Cerebellar cortex (tissue), 1 donor: ENCODE results near the gene IGF2BP3.
"Not testable (repeated sequence)": the region's sequence is repeated elsewhere in the genome, so short reads cannot be mapped to it uniquely, and the experiment has no call there.

Experiments used
- DNase-seq: peaks from one replicate; pipeline ENCODE4 v3.0.0-alpha.2; 2015; ENCODE audit warnings: low spot score

Gene IGF2BP3

DNA sequence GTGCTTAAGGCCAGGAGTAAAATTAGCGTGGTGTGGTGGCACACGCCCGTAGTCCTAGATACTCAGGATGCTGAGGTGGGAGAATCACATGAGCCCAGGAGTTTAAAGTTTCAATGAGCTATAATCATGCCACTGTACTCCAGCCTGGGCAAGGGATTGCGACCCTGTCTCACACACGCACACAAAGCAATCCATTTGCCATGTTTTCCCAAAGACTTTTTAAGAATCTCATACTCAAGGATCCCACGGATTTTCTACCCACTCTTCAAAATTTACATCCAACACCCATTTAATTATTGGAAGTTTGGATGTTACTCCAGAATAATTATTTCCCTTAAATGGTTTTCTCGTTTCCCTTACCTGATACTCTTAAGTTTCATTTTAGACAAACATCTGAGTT, 47.9 kb downstream of the IGF2BP3 start:
- DNase-seq = no peak

DNA sequence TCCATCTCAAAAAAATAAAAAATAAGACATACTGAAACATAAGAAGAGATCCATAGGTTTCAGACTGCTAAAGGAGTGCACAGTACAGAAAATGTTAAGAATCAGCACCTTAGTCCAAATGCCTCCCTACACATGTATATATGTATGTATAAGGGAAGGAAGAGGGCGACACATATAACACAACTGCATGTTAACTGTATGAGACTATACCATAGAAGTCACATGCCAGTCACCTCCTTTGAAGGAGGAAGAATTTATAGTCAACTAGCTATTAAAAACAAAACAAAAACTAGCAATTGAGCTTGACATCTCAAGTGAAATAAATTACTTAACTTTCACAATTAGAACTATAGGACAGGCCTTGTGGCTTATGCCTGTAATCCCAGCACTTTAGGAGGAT, 50.4 kb downstream of the IGF2BP3 start:
- DNase-seq = no peak

GRCh38 chr7:23419160-23419559, 51.1 kb downstream of the IGF2BP3 start:
- DNase-seq = no peak

DNA sequence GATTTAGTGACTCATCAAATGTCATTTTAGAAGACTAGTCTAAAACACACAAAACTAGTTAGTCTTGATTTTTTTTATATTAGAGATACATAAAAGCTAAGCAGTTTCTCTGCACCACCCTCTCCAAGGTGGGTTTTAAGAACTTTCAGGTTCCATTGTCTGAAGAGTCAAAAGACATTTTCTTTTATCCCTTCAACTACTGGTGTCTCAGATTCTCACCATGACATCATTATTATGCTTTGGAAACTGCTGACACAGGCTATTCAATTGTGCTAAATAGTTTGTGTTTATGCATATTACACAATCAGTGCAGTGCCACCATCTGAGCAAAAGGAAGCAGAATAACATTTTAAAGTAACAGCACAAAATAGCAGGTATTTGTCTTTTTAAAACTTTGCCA, 52.2 kb downstream of the IGF2BP3 start:
- DNase-seq = no peak

DNA sequence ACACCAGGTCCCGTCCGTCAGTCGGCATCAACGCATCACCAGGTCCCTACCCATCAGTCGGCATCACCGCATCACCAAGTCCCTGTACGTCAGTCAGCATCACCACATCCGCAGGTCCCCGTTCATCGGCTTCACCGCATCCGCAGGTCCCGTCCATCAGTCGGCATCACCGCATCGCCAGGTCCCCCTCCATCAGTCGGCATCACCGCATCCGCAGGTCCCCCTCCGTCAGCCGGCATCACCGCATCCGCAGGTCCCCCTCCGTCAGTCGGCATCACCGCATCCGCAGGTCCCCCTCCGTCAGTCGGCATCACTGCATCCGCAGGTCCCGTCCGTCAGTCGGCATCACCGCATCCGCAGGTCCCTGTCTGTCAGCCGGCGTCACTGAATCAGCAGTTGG, 55.1 kb downstream of the IGF2BP3 start:
- DNase-seq = no peak

DNA sequence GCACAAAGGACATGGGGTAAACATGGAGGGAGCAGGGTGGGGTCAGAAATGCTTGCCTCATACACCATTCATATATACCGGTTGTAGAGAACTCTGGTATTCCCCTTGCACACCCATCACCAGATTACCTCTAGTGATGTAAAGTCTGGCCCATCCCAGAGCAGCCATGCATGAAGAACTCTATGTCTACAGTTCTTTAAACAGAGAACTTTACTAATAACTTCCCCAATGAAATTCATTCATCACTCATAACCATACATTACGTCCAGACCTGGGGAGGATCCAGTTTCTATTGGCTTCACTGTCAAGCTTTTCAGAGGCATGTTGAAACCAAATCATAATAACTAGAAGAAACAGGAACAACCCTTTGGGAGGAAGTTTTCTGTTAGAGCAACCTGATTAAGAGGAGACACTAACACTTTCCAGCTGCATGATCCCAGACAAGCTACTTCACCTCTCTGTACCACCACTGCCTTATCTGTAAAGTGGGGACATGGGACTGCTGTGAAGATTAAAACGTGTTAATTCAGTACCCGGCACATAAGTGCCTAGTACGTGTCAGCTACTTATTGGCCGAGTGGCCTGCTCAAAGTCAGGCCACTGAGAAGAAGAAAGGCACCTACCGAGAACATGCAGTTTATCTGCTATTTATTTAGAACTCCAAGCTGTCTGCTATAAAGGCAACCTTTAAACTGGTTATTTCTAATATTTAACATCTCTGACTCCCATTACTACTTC, 59.7 kb downstream of the IGF2BP3 start:
- DNase-seq = no peak

GRCh38 chr7:23406564-23406963, 63.7 kb downstream of the IGF2BP3 start:
- DNase-seq = not testable (repeated sequence)

DNA sequence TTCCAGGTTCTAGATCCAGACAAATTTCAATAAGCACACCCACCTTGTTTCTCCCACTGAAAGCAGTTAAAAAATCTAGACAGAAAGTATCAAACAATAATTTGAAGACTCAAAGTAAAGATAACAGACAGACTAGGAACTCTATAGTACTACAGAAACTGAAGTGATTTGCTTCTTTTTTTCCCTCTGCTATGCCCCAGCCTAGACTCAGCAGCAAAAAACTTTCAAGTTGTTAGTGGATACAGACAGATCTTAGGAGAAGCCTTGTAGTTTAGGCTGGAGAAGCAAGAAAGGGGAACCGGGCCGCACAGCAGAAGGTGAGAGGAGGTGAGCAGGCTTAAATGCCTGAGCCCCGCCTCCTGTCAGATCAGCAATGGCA, 65.1 kb downstream of the IGF2BP3 start:
- DNase-seq = no peak

GRCh38 chr7:23404546-23405239, 65.6 kb downstream of the IGF2BP3 start:
- DNase-seq = no peak

DNA sequence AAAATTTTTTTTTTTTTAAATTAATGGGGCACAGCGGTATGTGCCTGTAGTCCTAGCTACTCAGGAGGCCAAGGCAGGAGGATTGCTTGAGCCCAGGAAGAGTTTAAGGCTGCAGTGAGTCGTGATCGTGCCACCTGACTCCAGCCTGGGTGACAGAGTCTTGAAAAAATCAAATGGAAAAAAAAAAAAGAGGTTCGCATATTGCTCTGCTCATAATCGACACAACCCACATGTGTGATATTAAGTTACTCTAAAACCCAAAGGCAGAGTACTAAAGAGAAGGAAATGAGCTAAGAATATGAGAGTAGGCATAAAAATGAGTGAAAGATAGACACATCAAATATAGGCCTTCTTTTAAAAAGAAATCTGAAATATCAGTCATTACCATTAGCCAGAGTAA, 66.3 kb downstream of the IGF2BP3 start:
- no peak for DNase-seq

DNA sequence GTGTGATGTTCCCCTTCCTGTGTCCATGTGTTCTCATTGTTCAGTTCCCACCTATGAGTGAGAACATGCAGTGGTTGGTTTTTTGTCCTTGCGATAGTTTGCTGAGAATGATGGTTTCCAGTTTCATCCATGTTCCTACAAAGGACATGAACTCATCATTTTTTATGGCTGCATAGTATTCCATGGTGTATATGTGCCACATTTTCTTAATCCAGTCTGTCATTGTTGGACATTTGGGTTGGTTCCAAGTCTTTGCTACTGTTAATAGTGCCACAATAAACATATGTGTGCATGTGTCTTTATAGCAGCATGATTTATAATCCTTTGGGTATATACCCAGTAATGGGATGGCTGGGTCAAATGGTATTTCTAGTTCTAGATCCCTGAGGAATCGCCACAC, 72.2 kb downstream of the IGF2BP3 start:
- not testable (repeated sequence) for DNase-seq

GRCh38 chr7:23397241-23397640, 73.0 kb downstream of the IGF2BP3 start:
- DNase-seq = no peak

GRCh38 chr7:23396222-23397015, 73.9 kb downstream of the IGF2BP3 start:
- DNase-seq = no peak

GRCh38 chr7:23394488-23395171, 75.7 kb downstream of the IGF2BP3 start:
- no peak for DNase-seq

DNA sequence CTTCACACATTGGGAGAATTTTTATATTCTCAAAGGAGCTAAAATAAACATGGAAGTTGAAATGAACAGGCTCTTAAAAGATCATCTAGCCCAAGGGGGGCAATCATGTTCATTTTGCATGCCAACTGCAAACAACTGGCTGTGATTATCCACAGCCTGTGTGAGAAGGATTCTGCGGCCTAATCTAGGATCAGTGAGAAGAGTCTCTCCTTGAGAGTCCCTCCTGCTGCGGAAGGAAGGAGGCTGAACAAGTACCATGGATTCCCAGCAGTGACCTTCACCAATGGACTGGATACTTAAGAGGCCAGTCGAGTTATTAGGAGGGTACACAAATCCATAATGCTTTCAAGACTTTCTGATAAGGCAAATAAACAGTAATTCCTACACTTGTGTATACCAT, 76.7 kb downstream of the IGF2BP3 start:
- no peak for DNase-seq

DNA sequence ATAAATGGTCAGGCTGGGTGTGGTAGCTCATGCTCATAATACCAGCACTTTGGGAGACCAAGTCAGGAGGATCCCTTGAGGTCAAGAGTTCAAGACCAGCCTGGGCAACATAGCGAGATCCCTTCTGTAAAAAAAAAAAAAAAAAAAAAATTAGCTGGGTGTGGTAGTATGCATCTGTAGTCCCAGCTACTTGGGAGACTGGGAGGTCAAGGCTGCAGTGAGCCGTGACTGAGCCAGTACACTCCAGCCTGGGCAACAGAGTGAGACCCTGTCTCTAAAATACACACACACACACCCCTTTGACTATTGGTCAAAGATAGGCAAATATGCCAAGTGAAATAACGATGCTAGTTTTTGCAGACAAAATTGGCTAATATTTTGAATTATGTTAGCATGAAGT, 80.6 kb downstream of the IGF2BP3 start:
- no peak for DNase-seq

GRCh38 chr7:23387583-23387982, 82.7 kb downstream of the IGF2BP3 start:
- DNase-seq = no peak

DNA sequence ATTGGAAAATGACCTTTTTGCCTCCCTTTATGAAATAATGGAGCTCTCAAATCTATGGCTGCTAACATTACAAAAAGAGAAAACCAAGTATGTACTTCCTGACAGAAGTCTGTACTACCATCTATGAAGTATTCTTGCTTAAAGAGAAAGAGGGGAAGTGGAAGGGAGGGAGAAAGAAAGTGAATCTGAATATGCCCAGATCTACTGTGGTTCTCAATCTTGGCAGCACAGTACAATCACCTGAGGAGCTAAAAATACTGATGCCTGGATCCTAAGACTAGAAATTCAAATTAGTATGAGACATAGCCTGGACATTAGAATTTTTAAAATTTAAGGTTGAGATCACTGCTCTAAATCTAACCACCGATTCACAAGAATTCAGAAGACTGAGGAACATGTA, 85.2 kb downstream of the IGF2BP3 start:
- DNase-seq = no peak

DNA sequence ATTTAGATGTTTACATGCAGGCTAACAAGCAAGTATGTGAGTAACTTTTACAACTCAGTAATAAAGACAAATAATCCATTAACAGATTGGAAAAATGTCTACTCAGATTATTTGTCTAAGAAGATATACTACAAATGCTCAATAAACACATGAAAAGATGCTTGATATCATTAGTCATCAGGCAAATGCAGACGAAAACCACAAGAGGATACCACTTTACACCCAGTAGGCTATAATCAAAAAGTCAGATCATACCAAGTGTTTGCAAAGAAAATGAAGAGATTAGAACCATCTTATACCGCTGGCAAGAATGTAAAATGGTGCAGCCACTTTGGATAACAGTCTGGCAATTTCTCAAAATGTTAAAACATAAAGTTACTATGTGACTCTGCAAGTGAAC, 87.1 kb downstream of the IGF2BP3 start:
- DNase-seq = no peak

- no peak for DNase-seq
Measured at GRCh38 chr7:23380961-23381360, 89.3 kb downstream of the IGF2BP3 start.

DNA sequence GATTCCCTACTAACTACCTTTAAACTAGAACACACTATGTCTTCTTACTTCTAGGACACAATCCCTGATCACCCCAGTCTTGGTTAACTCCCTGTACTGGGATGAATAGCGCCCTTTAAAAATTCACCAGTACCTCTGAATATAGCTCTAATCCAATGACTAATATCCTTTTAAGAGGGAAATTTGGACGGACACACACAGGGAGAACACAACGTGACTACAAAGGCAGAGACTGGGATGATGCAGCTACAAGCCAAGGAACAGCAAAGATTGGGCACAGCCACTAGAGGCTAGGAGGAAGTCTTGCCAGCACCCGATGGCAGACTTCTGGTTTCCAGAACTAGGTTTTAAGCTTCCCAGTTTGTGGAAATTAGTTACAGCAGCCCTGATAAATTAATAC, 89.7 kb downstream of the IGF2BP3 start:
- no peak for DNase-seq

DNA sequence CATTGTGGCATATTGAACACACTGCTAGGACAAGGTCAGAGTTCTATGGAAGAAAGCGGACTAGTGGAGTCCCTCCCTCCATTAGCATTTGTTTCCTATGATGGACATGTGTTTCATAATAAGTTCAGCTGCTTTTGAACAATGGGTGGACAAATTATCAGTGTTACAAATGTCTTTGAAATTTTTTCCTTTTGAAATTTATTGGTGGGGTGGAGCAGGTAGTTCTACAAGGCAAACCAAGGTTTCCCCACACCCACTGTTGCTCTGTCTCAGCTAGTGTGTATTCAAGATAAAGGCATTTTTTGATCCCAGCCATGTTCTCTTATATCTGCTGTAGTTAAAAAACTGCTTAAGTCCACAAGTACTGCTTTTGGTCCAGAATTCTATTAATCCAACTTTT, 91.3 kb downstream of the IGF2BP3 start:
- DNase-seq = no peak
